ENCODE measurements around the gene C17orf107. TPM values are rescaled to one million over a fixed set of nuclear protein-coding genes. Genes with fewer than 3 reads are reported as not detected.
"Not testable (repeated sequence)": the region's sequence is repeated elsewhere in the genome, so short reads cannot be mapped to it uniquely, and the experiment has no call there.

C17orf107 gene
- total RNA-seq, 1 experiment from 2014 or later = 1.0 TPM

DNA sequence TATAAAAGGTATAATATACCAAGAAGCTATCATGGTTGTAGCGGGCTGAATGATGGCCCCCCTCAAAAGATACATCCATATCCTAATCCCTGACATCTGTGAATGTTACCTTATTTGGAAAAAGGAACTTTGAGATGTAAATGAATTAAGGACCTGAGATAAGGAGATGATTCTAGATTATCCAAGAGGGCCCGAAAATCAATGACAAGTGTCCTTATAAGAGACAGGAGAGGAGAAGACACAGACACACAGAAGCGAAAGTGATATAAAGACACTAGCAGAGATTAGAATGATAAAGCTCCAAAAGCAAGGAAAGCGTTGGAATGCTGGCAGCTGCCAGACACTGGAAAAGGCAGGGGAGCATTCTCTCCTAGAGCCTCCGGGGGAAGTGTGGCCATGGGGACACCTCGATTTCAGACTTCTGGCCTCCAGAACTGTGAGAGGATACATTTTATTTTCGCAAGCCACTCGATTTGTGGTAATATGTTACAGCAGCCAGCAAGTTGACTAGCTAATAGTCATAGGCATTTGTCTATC, 20.2 kb downstream of the C17orf107 start:
- H3K4me3 Mint-ChIP-seq (ENCODE audit: unreplicated experiment) = no peak overlapping the region
- no peaks in the 10 kb centered on the region for H3K27me3 ChIP-seq (replicated peaks; ENCODE audit: control insufficient read depth, insufficient read depth, low read length)
- no peak overlapping the region for H3K27ac Mint-ChIP-seq (ENCODE audit: unreplicated experiment)
- no peaks in the 10 kb centered on the region for H3K9me3 Mint-ChIP-seq (ENCODE audit: unreplicated experiment)
- BruUV-seq (replicated peaks) = no TSS peak
- no peaks in the 10 kb centered on the region for H3K36me3 Mint-ChIP-seq (ENCODE audit: insufficient read depth, unreplicated experiment)
- no peaks in the 10 kb centered on the region for H3K9me3 ChIP-seq
- H3K4me1 Mint-ChIP-seq (ENCODE audit: low read depth, unreplicated experiment) = no peaks in the 10 kb centered on the region
- intact Hi-C loops (cut with micrococcal nuclease; ENCODE audit: unreplicated experiment) = no loop called here
- TF ChIP-seq, protein P1, sequence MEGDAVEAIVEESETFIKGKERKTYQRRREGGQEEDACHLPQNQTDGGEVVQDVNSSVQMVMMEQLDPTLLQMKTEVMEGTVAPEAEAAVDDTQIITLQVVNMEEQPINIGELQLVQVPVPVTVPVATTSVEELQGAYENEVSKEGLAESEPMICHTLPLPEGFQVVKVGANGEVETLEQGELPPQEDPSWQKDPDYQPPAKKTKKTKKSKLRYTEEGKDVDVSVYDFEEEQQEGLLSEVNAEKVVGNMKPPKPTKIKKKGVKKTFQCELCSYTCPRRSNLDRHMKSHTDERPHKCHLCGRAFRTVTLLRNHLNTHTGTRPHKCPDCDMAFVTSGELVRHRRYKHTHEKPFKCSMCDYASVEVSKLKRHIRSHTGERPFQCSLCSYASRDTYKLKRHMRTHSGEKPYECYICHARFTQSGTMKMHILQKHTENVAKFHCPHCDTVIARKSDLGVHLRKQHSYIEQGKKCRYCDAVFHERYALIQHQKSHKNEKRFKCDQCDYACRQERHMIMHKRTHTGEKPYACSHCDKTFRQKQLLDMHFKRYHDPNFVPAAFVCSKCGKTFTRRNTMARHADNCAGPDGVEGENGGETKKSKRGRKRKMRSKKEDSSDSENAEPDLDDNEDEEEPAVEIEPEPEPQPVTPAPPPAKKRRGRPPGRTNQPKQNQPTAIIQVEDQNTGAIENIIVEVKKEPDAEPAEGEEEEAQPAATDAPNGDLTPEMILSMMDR (IDR thresholded peaks at IDR 0.05; ENCODE audit: insufficient read depth in 1 of 2, low read depth in 1 of 2, low read length in 1 of 2, severe bottlenecking in 1 of 2, unreplicated experiment in 1 of 2) = no peak
- DNase-seq = no peak
- ChIA-PET POLR2A (no interaction called here), CTCF (no interaction called here)
- H3K36me3 ChIP-seq (ENCODE audit: control insufficient read depth, insufficient read depth, low read length) = no peaks in the 10 kb centered on the region
- H3K4me1 ChIP-seq = no peaks in the 10 kb centered on the region
- no peaks in the 10 kb centered on the region for H3K27me3 Mint-ChIP-seq (ENCODE audit: insufficient read depth, unreplicated experiment)
- H3K4me3 ChIP-seq (ENCODE audit: low read depth, low read length) = no peak overlapping the region

DNA sequence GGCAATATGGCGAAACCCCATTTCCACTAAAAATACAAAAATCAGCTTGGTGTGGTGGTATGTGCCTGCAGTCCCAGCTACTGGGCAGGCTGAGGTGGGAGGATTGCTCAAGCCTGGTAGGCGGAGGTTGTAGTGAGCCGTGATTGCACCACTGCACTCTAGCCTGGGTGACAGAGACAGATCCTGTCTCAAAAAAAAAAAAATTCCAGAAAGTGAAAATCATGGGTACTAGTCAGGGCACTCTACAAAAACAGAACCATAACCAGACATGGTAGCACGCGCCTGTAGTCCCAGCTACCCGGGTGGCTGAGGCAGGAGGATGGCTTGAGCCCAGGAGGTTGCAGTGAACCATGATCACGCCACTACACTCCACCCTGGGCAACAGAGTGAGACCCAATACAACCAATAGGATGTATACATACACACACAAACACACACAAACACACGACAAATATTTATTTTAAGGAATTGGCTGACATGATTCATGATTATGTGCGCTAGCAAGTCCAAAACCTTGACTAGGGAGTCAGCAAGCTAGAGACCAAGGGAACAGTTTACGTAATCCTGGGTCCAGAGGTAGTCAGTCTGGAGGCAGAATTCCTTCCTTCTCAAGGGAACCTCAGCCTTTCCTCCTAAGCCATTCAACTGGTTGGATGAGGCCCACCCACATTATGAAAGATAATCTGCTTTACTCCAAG, 21.2 kb downstream of the C17orf107 start:
- H3K4me3 Mint-ChIP-seq (ENCODE audit: unreplicated experiment) = no peak overlapping the region
- H3K4me1 Mint-ChIP-seq (ENCODE audit: low read depth, unreplicated experiment) = no peaks in the 10 kb centered on the region
- no TSS peak for BruUV-seq (replicated peaks)
- DNase-seq = peak in 1 of 2 experiments; percentile 25
- CTCF ChIA-PET = no interaction called here
- TF ChIP-seq, protein P1 (IDR thresholded peaks at IDR 0.05; ENCODE audit: insufficient read depth in 1 of 2, low read depth in 1 of 2, low read length in 1 of 2, severe bottlenecking in 1 of 2, unreplicated experiment in 1 of 2) = no peak
- Histone ChIP-seq H3K4me3 (ENCODE audit: low read depth, low read length) (no peak overlapping the region), H3K9me3 (no peaks in the 10 kb centered on the region), H3K27me3 (replicated peaks; ENCODE audit: control insufficient read depth, insufficient read depth, low read length) (no peaks in the 10 kb centered on the region), H3K4me1 (no peaks in the 10 kb centered on the region), H3K36me3 (ENCODE audit: control insufficient read depth, insufficient read depth, low read length) (no peaks in the 10 kb centered on the region)
- no peak overlapping the region for H3K27ac Mint-ChIP-seq (ENCODE audit: unreplicated experiment)
- no peaks in the 10 kb centered on the region for H3K9me3 Mint-ChIP-seq (ENCODE audit: unreplicated experiment)
- intact Hi-C loops (cut with micrococcal nuclease; ENCODE audit: unreplicated experiment) = no loop called here
- POLR2A ChIA-PET = no interaction called here
- no peaks in the 10 kb centered on the region for H3K27me3 Mint-ChIP-seq (ENCODE audit: insufficient read depth, unreplicated experiment)
- no peaks in the 10 kb centered on the region for H3K36me3 Mint-ChIP-seq (ENCODE audit: insufficient read depth, unreplicated experiment)

DNA sequence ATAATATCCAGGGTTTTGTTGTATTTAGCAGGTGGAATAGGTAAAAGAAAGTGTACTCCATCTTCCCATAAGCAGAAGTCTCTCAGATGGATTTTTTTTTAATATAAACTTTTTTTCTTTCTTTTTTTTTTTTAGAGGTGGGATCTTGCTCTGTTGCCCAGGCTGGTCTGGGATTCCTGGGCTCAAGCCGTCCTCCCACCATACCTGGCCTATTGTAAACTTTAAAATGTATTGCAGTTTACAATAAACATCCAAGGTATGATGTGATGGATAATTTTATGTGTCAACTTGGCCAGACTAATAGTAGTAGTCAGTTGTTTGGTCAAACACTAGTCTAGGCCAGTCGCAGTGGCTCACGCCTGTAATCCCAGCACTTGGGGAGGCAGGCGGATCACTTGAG, 22.0 kb downstream of the C17orf107 start:
- no peak overlapping the region for H3K4me3 Mint-ChIP-seq (ENCODE audit: unreplicated experiment)
- no peak overlapping the region for H3K4me3 ChIP-seq (ENCODE audit: low read depth, low read length)
- no peaks in the 10 kb centered on the region for H3K4me1 ChIP-seq
- H3K27me3 ChIP-seq (replicated peaks; ENCODE audit: control insufficient read depth, insufficient read depth, low read length) = no peaks in the 10 kb centered on the region
- POLR2A ChIA-PET = no interaction called here
- no TSS peak for BruUV-seq (replicated peaks)
- H3K9me3 ChIP-seq = no peaks in the 10 kb centered on the region
- H3K36me3 Mint-ChIP-seq (ENCODE audit: insufficient read depth, unreplicated experiment) = no peaks in the 10 kb centered on the region
- no peaks in the 10 kb centered on the region for H3K4me1 Mint-ChIP-seq (ENCODE audit: low read depth, unreplicated experiment)
- H3K27me3 Mint-ChIP-seq (ENCODE audit: insufficient read depth, unreplicated experiment) = no peaks in the 10 kb centered on the region
- no peak overlapping the region for H3K27ac Mint-ChIP-seq (ENCODE audit: unreplicated experiment)
- TF ChIP-seq, protein P1 (IDR thresholded peaks at IDR 0.05; ENCODE audit: insufficient read depth in 1 of 2, low read depth in 1 of 2, low read length in 1 of 2, severe bottlenecking in 1 of 2, unreplicated experiment in 1 of 2) = no peak
- H3K9me3 Mint-ChIP-seq (ENCODE audit: unreplicated experiment) = no peaks in the 10 kb centered on the region
- intact Hi-C loops (cut with micrococcal nuclease; ENCODE audit: unreplicated experiment) = no loop called here
- no peak for DNase-seq
- H3K36me3 ChIP-seq (ENCODE audit: control insufficient read depth, insufficient read depth, low read length) = no peaks in the 10 kb centered on the region
- CTCF ChIA-PET = no interaction called here

DNA sequence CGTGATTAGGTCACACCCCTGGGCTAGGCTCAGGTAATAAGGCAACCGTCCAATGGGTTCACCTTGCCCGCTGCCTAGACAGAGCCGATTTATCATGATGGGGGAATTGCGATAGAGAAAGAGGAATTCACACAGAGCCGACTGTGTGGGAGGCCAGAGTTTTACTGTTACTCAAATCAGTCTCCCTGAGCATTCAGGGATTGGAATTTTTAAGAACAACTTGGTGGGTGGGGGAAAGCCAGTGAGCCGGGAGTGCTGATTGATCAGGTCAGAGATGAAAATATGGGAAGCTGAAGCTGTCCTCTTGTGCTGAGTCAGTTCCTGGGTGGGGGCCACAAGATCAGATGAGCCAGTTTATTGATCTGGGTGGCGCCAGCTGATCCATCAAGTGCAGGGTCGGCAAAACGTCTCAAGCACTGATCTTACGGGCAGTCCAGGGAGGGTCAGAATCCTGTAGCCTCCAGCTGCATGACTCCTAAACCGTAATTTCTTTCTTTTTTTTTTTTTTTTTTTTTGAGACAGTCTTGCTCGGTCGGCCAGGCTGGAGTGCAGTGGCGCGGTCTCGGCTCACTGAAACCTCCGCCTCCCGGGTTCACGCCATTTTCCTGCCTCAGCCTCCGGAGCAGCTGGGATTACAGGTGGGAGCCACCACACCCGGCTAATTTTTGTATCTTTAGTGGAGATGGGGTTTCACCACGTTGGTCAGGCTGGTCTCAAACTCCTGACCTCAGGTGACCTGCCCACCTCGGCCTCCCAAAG, 27.4 kb downstream of the C17orf107 start:
- CTCF ChIA-PET; H3K4me1 Mint-ChIP-seq (ENCODE audit: low read depth, unreplicated experiment); intact Hi-C loops (cut with micrococcal nuclease; ENCODE audit: unreplicated experiment); H3K36me3 ChIP-seq (ENCODE audit: control insufficient read depth, insufficient read depth, low read length); H3K36me3 Mint-ChIP-seq (ENCODE audit: insufficient read depth, unreplicated experiment); H3K4me3 ChIP-seq (ENCODE audit: low read depth, low read length); H3K9me3 Mint-ChIP-seq (ENCODE audit: unreplicated experiment); BruUV-seq (replicated peaks); H3K4me1 ChIP-seq; H3K9me3 ChIP-seq; H3K27me3 Mint-ChIP-seq (ENCODE audit: insufficient read depth, unreplicated experiment); H3K27ac Mint-ChIP-seq (ENCODE audit: unreplicated experiment); H3K4me3 Mint-ChIP-seq (ENCODE audit: unreplicated experiment); H3K27me3 ChIP-seq (replicated peaks; ENCODE audit: control insufficient read depth, insufficient read depth, low read length); DNase-seq: not testable (repeated sequence)
- POLR2A ChIA-PET = interaction anchor here (1.2 kb wide), 1 partner anchor 14 kb away, joined by 9 read pairs; the partner anchor contains the start of genes RNF167 and SLC25A11
